ENCODE results near the gene NIN. TPM values are rescaled to one million over a fixed set of nuclear protein-coding genes. Genes with fewer than 3 reads are reported as not detected.
"Not testable (repeated sequence)": the region's sequence is repeated elsewhere in the genome, so short reads cannot be mapped to it uniquely, and the experiment has no call there.

Gene NIN
- total RNA-seq, 1 donor from 2014 or later: 67.5 TPM

DNA sequence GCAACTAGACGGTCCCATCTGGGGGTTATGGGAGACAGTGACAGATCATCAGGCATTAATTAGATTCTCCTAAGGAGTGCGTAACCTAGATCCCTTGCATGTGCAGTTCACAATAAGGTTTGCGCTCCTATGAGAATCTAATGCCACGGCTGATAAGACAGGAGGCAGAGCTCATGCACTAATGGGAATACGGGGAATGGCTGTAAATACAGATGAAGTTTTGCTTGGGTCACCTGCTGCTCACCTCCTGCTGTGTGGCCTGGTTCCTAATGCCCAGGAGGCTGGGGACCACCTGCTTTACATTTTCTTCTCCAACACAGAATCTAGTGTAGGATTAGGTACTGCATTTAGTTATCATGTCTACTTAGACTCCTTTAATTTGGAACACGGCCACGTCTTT is 113.2 kb downstream of the NIN start:
- DNase-seq: no peak

DNA sequence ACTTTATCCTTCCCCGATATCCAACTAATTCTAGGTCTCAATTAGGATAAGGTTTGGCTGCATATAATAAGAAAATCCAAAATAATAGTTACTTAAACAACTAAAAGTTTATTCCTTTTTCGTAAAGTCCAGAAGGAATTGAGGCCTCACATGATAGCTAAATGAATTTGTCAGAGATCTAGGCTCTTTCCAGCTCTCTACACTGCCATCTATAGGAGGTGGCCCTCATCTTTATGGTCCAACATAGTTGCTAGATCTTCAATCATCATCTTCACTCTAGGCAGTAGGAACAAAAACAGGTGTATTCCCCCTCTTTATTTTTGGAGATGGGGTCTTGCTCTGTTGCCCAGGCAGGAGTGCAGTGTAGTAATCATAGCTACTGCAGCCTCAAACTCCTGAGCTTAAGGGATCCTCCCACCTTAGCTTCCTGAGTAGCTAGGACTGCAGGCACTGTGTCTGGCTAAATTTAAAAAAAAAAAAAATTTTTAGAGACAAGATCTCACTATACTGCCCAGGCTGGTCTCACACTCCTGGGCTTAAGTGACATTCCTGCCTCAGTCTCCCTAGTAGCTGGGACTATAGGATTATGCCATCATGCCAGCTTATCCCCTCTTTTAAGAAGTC is 116.4 kb downstream of the NIN start:
- DNase-seq: no peak

DNA sequence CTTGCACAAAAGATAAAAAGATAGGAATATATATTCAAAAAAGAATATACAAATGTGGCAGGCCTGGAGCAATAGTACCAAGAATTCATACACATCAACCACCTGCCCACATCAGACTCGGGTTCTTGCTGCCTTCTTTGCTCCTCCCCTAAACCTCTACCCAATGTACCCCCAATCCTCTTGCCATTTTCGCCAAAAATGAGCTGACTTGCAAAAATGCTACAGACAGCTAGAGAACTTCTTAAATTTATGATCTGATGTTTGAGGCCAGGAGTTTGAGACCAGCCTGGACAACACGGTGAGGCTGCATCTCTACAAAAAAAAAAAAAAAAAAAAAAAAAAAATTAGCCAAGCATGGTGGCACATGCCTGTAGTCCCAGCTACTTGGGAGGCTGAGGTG is 119.9 kb downstream of the NIN start:
- no peak for DNase-seq

DNA sequence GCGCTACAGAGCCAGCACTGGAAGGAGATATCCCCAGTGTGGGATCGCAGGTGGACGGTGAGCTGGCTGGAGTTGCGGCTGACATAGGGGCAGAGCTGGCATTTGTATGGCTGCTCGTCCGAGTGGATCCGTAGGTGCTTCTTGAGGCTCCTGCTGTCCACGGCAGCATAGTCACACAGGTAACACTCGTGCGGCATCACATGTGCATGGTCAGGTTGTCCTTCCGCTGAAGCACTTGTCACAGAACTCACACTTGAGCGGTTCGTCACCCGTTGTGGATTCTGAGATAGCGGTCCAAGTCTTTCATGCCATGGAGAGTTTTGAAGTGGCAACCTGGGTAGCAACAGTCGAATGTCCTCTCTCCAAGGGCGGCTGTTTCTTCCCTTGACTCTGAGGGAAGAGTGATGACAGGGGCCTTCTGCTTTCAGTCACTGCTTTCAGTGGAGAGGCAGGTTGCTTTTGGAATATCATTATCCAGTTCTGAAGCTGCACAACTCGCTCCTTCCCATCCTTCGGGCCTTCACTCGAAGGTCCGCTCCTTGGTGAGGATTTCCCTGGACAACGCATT is 125.9 kb downstream of the NIN start:
- DNase-seq: no peak

DNA sequence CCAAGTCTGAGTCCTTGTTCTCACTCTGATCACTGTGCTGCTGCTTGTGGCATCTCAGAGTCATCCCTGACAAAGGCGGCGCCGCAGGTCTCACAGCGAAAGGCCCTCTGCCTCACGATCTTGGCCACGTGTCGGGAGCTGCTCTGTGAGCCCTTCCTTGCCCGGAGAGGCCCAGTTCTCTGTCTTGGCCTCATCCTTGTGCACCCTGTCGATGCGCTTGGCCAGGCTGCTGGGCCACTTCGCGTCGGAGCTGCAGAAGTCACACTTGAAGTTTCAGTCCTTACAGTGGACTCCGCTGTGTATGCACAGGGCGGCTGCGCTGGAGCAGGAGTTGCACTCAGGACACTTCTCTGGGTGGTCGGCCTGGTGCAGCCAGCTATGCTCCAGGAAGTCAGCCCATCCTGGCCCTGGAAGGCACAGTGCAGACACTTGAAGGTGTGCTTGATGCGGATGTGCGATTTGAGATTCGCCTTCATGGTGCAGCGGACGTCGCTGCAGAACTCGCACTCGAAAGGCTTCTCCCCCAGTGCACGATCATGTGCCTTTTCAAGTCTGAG is 126.4 kb downstream of the NIN start:
- DNase-seq: no peak

DNA sequence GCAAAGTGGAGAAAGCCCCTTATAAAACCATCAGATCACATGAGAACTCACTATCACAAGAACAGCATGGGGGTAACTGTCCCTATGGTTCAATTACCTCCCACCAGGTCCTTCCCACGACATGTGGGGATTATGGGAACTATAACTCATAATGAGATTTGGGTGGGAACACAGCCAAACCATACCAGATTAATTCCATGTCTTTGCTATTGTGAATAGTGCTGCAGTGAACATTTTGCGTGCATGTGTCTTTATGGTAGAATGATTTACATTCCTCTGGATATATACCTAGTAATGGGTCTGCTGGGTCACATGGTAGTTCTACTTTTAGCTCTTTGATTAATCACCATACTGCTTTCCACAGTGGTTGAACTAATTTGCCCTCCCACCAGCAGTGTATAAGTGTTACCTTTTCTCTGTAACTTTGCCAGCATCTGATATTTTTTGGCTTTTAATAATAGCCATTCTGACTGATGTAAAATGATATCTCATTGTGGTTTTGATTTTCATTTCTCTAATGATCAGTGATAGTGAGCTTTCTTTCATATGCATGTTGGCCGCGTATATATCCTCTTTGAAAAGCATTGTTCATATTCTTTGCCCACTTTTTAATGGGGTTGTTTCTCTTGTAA is 133.2 kb downstream of the NIN start:
- no peak for DNase-seq

DNA sequence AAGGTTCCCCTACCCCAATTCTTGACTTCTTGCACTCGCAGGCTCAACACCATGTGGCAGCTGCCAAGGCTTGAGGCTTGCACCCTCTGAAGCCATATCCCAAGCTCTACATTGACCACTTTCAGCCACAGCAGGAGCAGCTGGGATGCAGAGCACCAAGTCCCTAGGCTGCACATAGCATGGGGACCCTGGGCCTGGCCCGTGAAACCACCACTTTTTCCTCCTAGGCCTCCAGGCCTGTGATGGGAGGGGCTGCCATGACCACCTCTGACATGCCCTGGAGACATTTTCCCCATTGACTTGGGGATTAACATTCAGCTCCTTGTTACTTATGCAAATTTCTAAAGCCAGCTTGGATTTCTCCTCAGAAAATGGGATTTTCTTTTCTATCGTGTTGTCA is 136.7 kb downstream of the NIN start:
- not testable (repeated sequence) for DNase-seq

DNA sequence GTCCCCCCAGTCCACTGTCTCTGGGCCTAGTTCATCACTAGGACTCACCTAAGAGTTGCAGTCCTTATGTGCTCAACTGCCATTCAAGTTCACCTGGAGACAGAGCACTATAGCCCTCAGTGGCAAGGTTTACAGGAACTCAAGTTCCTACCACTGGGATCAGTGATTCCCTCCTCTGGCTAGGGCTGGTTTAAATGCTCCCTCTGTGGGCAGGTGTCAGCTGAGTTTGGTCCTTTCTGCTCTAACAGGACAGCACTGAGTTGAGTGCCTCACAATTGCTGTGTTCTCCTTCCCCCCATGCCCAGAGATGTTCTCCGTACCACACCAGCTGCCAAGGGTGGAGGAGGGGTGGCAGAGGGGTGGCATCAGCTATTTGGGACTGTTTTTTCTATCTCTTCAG is 142.1 kb downstream of the NIN start:
- no peak for DNase-seq

DNA sequence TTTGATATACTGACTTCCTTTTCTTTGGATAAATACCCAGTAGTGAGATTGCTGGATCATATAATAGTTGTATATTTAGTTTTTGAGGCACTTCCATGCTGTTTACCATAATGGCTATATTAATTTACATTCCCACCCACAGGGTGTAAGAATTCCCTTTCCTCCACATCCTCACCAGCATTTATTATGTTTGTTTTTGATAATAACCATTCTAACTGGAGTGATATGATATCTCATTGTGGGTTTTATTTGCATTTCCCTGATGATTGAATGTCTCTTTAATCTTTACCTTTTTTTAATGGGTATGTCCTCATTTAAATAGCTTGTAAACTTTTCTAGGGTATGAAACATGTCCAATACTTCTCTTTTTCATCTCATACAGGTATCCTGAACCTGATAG is 151.3 kb downstream of the NIN start:
- DNase-seq: no peak

DNA sequence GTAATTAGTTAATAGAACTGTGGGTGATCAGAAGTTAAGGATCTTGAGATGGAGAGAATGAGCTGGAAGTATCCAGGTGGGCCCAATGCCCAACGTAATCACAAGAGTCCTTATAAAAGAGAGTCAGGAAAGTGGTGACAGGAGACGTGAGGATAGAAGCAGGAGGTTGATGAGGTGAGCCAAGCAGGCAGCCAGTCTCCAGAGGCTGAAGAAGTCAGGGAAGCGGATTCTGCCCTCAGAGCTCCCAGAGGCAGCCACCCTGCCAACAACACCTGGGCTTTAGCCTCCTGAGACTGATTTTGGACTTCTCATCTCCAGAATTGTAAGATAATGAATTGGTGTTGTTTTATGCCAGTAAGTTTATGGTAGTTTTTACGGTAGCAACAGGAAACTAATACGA is 152.8 kb downstream of the NIN start:
- no peak for DNase-seq

DNA sequence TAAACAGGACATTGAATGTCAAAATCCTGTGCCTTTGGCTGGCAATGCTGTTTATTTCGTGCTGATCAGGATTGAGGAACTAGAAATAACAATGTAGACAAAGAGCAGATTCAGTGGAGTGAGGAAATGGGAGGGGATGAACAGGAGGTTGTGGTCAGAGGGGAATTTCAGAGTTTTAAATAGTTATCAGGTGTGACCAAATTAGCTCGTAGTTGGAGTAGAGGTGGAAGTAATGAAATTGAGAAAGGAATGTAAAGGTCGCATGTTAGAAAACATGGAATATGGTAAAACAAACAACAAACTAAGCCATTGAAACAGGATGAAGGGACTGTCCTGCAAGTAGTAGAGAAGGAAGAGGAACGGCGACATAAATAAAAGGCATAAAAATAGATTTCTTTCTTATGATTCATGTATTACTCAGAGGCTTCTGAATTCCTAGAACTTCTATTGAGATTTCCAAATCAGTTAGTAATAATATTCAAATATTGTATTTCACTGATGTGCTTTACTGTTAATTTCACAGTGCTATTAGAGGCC is 153.4 kb downstream of the NIN start:
- DNase-seq: no peak

DNA sequence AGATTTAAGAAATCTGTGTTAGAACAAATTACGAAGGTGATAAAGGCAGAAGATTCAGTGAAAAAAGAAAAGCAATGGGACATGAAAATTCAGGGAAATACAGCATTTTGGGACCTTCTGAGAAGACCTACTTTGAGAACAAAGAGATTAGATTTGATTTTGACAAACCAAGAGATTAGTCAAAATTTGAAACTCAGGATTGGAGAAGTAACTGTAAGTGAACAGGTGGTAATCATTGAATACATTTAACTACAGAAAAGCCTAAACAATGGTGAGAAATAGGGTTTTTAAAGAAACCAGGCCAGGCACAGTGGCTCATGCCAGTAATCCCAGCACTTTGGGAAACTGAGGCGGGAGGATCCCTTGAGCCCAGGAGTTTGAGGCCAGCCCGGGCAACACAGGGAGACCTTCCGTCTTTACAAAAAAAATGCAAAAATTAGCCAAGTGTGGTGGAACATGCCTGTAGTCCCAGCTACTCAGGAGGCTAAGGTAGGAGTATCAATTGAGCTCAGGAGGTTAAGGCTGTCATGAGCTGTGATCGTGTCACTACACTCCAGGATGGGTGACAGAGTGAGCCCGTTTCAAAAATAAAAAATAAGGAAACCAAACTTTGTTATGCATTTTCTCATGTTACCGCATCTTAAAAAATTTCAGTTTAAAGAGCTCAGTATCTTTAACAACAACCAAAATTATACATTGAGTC is 154.0 kb downstream of the NIN start:
- no peak for DNase-seq

DNA sequence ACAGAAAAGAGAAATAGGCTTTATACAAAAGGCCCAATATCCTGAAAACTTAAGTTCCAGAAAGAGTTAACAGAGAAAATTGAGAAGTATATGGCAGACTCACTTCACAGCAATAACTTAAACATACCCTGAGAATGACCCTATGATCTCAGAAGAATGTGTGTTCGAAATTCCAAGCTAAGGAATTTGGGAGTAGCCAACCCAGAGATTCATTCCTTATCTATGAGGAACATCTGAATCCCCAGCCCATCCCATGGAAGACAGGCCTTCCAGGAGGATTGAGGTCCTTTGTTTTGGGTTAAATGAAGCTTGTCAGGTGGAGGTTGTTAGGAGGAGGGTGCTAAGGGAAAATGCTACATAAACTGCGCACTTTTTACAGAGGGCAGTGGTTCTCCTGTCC is 155.4 kb downstream of the NIN start:
- no peak for DNase-seq

DNA sequence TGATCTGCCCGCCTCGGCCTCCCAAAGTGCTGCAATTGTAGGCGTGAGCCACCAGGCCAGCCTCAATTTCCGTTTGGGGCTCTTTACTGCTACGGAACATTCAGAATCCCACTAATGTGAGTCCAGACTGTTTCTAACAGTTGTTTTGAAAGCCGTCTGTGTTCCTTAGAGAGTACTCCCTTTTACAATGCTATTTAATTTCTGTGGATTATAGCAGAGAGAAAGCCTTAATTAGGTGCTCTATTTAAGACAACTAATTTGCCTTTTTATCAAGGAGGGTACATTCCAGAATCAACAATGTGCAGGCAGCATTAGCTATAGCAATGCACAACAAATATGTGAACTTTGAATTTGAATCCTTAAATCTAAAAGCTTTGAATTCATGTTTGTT is 160.1 kb downstream of the NIN start:
- DNase-seq: no peak

DNA sequence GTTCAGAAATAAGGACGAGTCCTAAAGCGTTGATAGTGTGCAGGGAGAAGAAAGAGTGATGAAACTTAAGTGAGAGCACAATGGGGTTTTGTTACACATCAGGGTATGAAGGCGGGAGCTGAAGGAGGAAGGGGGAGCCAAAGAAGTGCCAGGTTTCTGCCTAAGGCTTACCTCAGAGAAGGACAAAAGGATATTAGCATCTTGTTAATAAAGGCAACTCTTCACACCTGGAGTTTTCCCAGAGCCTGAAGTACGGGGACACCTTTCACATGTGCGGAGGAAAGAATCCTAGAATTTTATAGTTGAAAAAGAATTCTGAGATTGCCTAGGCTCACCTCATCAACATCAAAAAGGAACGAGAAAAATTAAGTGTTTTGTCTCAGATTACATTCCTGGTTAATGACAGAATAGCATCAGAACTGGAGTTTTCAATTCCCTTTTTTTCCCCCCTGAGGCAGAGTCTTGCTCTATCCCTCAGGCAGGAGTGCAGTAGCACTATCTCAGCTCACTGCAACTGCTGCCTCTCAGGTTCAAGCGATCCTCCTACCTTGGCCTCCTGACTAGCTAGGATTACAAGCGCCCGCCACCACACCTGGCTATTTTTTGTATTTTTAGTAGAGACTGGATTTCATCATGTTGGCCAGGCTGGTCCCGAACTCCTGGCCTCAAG is 160.6 kb downstream of the NIN start:
- DNase-seq: no peak

Small RNA genes within 50 kb of the gene (small RNA-seq; reads per million reads assigned to genes)
- gene RF00593: not detected

Other genes with a start within 250 kb of the NIN start
- 39.5 TPM for gene SAV1, start 162.9 kb downstream of the NIN start, total RNA-seq
- gene ABHD12B, start 40.9 kb upstream of the NIN start, total RNA-seq: not detected
- 9.4 TPM for gene PYGL, start 113.3 kb upstream of the NIN start, total RNA-seq